Astrocyte (in vitro differentiated cells and primary cell): Measurements from ENCODE around the gene XCL2. TPM values are rescaled to one million over a fixed set of nuclear protein-coding genes. Genes with fewer than 3 reads are reported as not detected.

Experiments used
- DNase-seq: peaks from one replicate; pipeline ENCODE4 v3.0.0-alpha.2; 2010; ENCODE audit warnings: low read depth
- FAIRE-seq: peaks from 2 replicates; lab custom pipeline; 2011; peaks lifted over from hg19 to GRCh38; lab: Jason Lieb, UNC
- H2AFZ ChIP-seq: 2 replicates; pipeline ENCODE4 v1.6.0; 2012; ENCODE audit warnings: low read depth, low read length, inconsistent platforms
- H3K27ac ChIP-seq: 2 replicates; pipeline ENCODE4 v1.5.1; 2011; ENCODE audit warnings: low read depth, low read length, inconsistent platforms
- H3K27me3 ChIP-seq: 2 replicates; pipeline ENCODE4 v1.6.0; 2011; ENCODE audit warnings: low read length, inconsistent platforms; ENCODE audit not compliant: insufficient read depth
- H3K36me3 ChIP-seq: 2 replicates; pipeline ENCODE4 v1.5.1; 2011; ENCODE audit warnings: low read length, inconsistent platforms; ENCODE audit not compliant: insufficient read depth
- H3K4me1 ChIP-seq: 2 replicates; pipeline ENCODE4 v1.5.1; 2011; ENCODE audit warnings: low read length, inconsistent platforms; ENCODE audit not compliant: insufficient read depth
- H3K4me2 ChIP-seq: 2 replicates; pipeline ENCODE4 v1.6.0; 2012; ENCODE audit warnings: low read length, inconsistent platforms
- H3K4me3 ChIP-seq: 2 replicates; pipeline ENCODE4 v1.5.1; 2011; ENCODE audit warnings: low read depth, mild to moderate bottlenecking, low read length, inconsistent platforms; ENCODE audit not compliant: insufficient read depth
- H3K79me2 ChIP-seq: 2 replicates; pipeline ENCODE4 v1.6.0; 2012; ENCODE audit warnings: mild to moderate bottlenecking, low read length, inconsistent platforms; ENCODE audit not compliant: insufficient read depth
- H3K9ac ChIP-seq: 2 replicates; pipeline ENCODE4 v1.6.0; 2012; ENCODE audit warnings: mild to moderate bottlenecking, low read length, inconsistent platforms
- H3K9me3 ChIP-seq: 2 replicates; pipeline ENCODE4 v1.5.1; 2012; ENCODE audit warnings: low read depth, mild to moderate bottlenecking, low read length, inconsistent platforms; ENCODE audit not compliant: insufficient read depth
- H4K20me1 ChIP-seq: 2 replicates; pipeline ENCODE4 v1.6.0; 2012; ENCODE audit warnings: low read length, inconsistent platforms; ENCODE audit not compliant: insufficient read depth
- H3K27ac Mint-ChIP-seq: one replicate; pipeline ENCODE4 v1.8.0; 2021; ENCODE audit warnings: mild to moderate bottlenecking, mixed read lengths; ENCODE audit not compliant: unreplicated experiment
- H3K27me3 Mint-ChIP-seq: one replicate; pipeline ENCODE4 v1.8.0; 2021; ENCODE audit warnings: low read depth, mixed read lengths; ENCODE audit not compliant: unreplicated experiment
- H3K36me3 Mint-ChIP-seq: one replicate; pipeline ENCODE4 v1.8.0; 2021; ENCODE audit warnings: low read depth, mixed read lengths; ENCODE audit not compliant: unreplicated experiment
- H3K4me1 Mint-ChIP-seq: one replicate; pipeline ENCODE4 v1.8.0; 2021; ENCODE audit warnings: low read depth, mixed read lengths; ENCODE audit not compliant: unreplicated experiment
- H3K4me3 Mint-ChIP-seq: one replicate; pipeline ENCODE4 v1.8.0; 2021; ENCODE audit warnings: mild to moderate bottlenecking, moderate library complexity, mixed read lengths; ENCODE audit not compliant: unreplicated experiment
- H3K9me3 Mint-ChIP-seq: one replicate; pipeline ENCODE4 v1.8.0; 2021; ENCODE audit warnings: mild to moderate bottlenecking, mixed read lengths; ENCODE audit not compliant: unreplicated experiment
- CTCF ChIP-seq: IDR thresholded peaks from 2 replicates; pipeline ENCODE4 v1.5.1; 2011; ENCODE audit warnings: low read depth, mild to moderate bottlenecking, inconsistent platforms, low read length, moderate library complexity; ENCODE audit not compliant: insufficient read depth
- EZH2 ChIP-seq: IDR thresholded peaks from 2 replicates; pipeline ENCODE4 v1.6.1; 2012; ENCODE audit warnings: mild to moderate bottlenecking, low read length, inconsistent platforms; ENCODE audit not compliant: insufficient read depth
- total RNA-seq: library from RNA; stranded (reverse); gene quantifications from 2 replicates; pipeline ENCODE4 v1.2.1, GENCODE V29; 2021

XCL2 gene
- total RNA-seq, 1 donor from 2014 or later, result not detected

GRCh38 chr1:168504064-168504837 is 39.5 kb downstream of the XCL2 start:
- H3K36me3 Mint-ChIP-seq, result peaks cover 3% of the 10 kb centered on the region

GRCh38 chr1:168499688-168500049 is 44.1 kb downstream of the XCL2 start:
- Histone ChIP-seq H3K79me2 (no peaks in the 10 kb centered on the region), H2AFZ (no peak overlapping the region), H3K9me3 (no peaks in the 10 kb centered on the region), H3K9ac (no peak overlapping the region), H3K27ac (no peak overlapping the region), H3K27me3 (no peaks in the 10 kb centered on the region), H4K20me1 (no peaks in the 10 kb centered on the region), H3K4me2 (no peak overlapping the region), H3K4me1 (peaks cover 2% of the 10 kb centered on the region), H3K36me3 (no peaks in the 10 kb centered on the region), H3K4me3 (no peak overlapping the region)
- no peak overlapping the region for H3K27ac Mint-ChIP-seq
- peaks cover 10% of the 10 kb centered on the region for H3K4me1 Mint-ChIP-seq
- H3K4me3 Mint-ChIP-seq, result no peak overlapping the region
- H3K36me3 Mint-ChIP-seq, result peaks cover 3% of the 10 kb centered on the region
- no peak for FAIRE-seq
- TF ChIP-seq EZH2 (no peak), CTCF (no peak)
- peaks cover 6% of the 10 kb centered on the region for H3K27me3 Mint-ChIP-seq
- no peaks in the 10 kb centered on the region for H3K9me3 Mint-ChIP-seq
- DNase-seq, result no peak

More at GRCh38 chr1:168504064-168504837, 39.5 kb downstream of the XCL2 start:
- Mint-ChIP-seq H3K9me3 (no peaks in the 10 kb centered on the region), H3K27ac (no peak overlapping the region), H3K4me1 (peaks cover 8% of the 10 kb centered on the region), H3K27me3 (peaks cover 6% of the 10 kb centered on the region), H3K4me3 (no peak overlapping the region)
- Histone ChIP-seq H2AFZ (no peak overlapping the region), H3K9me3 (no peaks in the 10 kb centered on the region), H3K36me3 (no peaks in the 10 kb centered on the region), H3K4me3 (no peak overlapping the region), H3K27me3 (no peaks in the 10 kb centered on the region), H3K27ac (no peak overlapping the region), H4K20me1 (no peaks in the 10 kb centered on the region), H3K9ac (no peak overlapping the region), H3K79me2 (no peaks in the 10 kb centered on the region), H3K4me2 (no peak overlapping the region), H3K4me1 (peaks cover 6% of the 10 kb centered on the region)
- FAIRE-seq (no peak), DNase-seq (peak; percentile 12)
- no peak for TF ChIP-seq CTCF

GRCh38 chr1:168498956-168499687 is 44.7 kb downstream of the XCL2 start:
- no peak overlapping the region for H3K27ac Mint-ChIP-seq
- no peak overlapping the region for H3K9ac ChIP-seq
- no peaks in the 10 kb centered on the region for H3K36me3 ChIP-seq
- no peak overlapping the region for H3K4me3 Mint-ChIP-seq
- peaks cover 2% of the 10 kb centered on the region for H3K4me1 ChIP-seq
- H3K9me3 Mint-ChIP-seq, result no peaks in the 10 kb centered on the region
- H3K27me3 Mint-ChIP-seq, result peaks cover 6% of the 10 kb centered on the region
- FAIRE-seq (no peak), DNase-seq (no peak)
- H3K27me3 ChIP-seq, result no peaks in the 10 kb centered on the region
- H3K79me2 ChIP-seq, result no peaks in the 10 kb centered on the region
- H3K27ac ChIP-seq, result no peak overlapping the region
- no peak overlapping the region for H2AFZ ChIP-seq
- no peak for TF ChIP-seq EZH2
- no peak for TF ChIP-seq CTCF
- H3K4me3 ChIP-seq, result no peak overlapping the region
- H4K20me1 ChIP-seq, result no peaks in the 10 kb centered on the region
- H3K9me3 ChIP-seq, result no peaks in the 10 kb centered on the region
- peaks cover 10% of the 10 kb centered on the region for H3K4me1 Mint-ChIP-seq
- peaks cover 3% of the 10 kb centered on the region for H3K36me3 Mint-ChIP-seq
- H3K4me2 ChIP-seq, result no peak overlapping the region
